22Rv1 (cell line): Measurements from ENCODE around the gene GBE1.

ENCODE experiments used
- CTCF ChIP-seq: fragments of 450-650 bp; IDR thresholded peaks from 2 replicates; pipeline ENCODE4 v1.5.1; 2017; ENCODE audit warnings: mild to moderate bottlenecking
- ZFX ChIP-seq: fragments of 450-650 bp; IDR thresholded peaks from 2 replicates; pipeline ENCODE4 v1.6.1; 2017; ENCODE audit warnings: antibody characterized with exemption, borderline replicate concordance

DNA sequence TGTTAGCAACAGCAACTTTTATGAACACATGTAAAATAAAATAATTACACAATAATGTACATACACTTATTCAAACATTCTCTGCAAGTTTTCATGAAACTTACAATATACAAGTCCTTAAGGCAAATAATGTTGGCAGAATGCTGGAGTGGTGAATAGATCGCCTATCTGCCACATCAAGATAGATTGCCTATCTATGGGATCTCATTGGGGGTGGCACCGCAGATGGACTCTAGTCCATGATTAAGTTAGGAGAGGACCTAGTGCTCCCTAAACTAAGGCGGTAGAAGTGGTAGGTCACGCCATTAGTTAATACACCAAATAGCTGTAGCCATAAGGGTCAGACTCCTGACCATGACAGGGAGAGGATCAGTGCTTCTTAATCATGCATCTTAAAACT lies 315.7 kb downstream of the GBE1 start:
- no peak for TF ChIP-seq CTCF
- no peak for TF ChIP-seq ZFX
